Ishikawa (cell line): Measurements from ENCODE around the gene NPFFR1.
A peak's percentile ranks its signal among the peaks of the same experiment; 100 is the strongest.

Experiments used
- CEBPB ChIP-seq: IDR thresholded peaks from 2 replicates; pipeline ENCODE4 v1.6.1; 2012
- CREB1 ChIP-seq: IDR thresholded peaks from 2 replicates; pipeline ENCODE4 v1.6.1; 2012; ENCODE audit warnings: low read depth
- EGR1 ChIP-seq: IDR thresholded peaks from 2 replicates; pipeline ENCODE4 v1.6.1; 2012
- EP300 ChIP-seq: IDR thresholded peaks from 2 replicates; pipeline ENCODE4 v1.6.1; 2012; ENCODE audit warnings: borderline replicate concordance
- FOXM1 ChIP-seq: IDR thresholded peaks from 2 replicates; pipeline ENCODE4 v1.6.1; 2012; ENCODE audit warnings: low read depth, borderline replicate concordance
- NFIC ChIP-seq: IDR thresholded peaks from 2 replicates; pipeline ENCODE4 v1.6.1; 2012
- RAD21 ChIP-seq: IDR thresholded peaks from 2 replicates; pipeline ENCODE4 v1.6.1; 2012; ENCODE audit warnings: low read depth
- TAF1 ChIP-seq: IDR thresholded peaks from 2 replicates; pipeline ENCODE4 v1.6.1; 2012; ENCODE audit warnings: low read depth, mild to moderate bottlenecking
- TCF12 ChIP-seq: IDR thresholded peaks from 2 replicates; pipeline ENCODE4 v1.6.1; 2012; ENCODE audit warnings: low read depth
- TEAD4 ChIP-seq: IDR thresholded peaks from 2 replicates; pipeline ENCODE4 v1.6.1; 2012
- YY1 ChIP-seq: IDR thresholded peaks from 2 replicates; pipeline ENCODE4 v1.6.1; 2012; ENCODE audit warnings: low read depth
- ZBTB7A ChIP-seq: IDR thresholded peaks from 2 replicates; pipeline ENCODE4 v1.6.1; 2012; ENCODE audit warnings: low read depth
- TF ChIP-seq, protein P1 (sequence below): IDR thresholded peaks from 2 replicates; pipeline ENCODE4 v1.6.1; 2012
- TF ChIP-seq, protein P2 (sequence below): IDR thresholded peaks from 2 replicates; pipeline ENCODE4 v1.6.1; 2012
- TF ChIP-seq, protein P3 (sequence below): IDR thresholded peaks from 2 replicates; pipeline ENCODE4 v1.6.1; 2012; ENCODE audit warnings: low read depth, mild to moderate bottlenecking

The NPFFR1 gene, protein sequence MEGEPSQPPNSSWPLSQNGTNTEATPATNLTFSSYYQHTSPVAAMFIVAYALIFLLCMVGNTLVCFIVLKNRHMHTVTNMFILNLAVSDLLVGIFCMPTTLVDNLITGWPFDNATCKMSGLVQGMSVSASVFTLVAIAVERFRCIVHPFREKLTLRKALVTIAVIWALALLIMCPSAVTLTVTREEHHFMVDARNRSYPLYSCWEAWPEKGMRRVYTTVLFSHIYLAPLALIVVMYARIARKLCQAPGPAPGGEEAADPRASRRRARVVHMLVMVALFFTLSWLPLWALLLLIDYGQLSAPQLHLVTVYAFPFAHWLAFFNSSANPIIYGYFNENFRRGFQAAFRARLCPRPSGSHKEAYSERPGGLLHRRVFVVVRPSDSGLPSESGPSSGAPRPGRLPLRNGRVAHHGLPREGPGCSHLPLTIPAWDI

DNA sequence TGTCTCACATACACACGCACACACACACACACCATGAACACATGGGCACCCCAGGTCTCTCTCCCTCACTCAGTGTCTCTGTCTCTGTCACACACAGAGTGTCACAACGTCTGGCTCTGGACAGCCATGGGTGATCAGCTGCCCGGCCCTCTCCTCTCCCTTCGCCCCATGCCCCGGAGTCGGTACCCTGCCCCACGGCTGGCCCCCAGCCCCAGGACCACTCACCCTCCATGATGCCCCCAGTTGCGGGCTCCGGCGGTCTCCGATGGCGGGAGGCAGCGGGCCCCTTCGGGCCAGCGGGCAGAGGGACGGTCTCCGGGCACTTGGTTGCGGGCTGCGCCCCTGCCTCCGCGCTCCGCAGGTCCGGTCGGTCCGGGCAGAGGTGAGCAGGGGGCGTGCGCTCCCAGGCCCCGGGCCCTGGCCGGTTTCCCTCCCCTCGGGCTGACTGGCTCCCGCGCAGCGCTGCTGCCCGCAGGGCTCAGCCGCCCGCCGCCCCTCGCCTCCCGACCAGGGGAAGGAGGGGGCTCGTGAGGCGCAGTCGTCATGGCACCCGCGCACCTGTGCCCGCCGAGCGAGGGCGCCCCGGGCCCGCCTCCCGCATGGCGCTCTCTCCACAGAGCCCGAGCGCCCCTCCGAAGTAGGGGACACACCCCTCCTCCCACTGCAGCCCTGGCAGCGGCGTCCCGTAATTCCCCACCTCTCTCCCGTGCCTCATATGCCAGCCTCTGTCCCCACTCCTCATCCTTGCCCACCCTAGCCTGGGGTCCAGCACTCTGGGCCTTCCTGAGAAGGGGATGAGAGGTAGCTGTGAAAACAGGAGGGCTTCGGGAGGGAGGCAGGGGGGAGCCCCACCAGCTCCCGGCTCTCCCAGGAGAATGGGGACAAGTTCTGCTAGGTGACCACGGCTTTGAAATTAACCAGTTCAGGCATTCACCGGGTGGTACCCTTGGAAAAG lies at the start of gene NPFFR1:
Gene NPFFR1, minus strand, starts transcription at position 560 of the 955 bp plus-strand sequence. Its CDS starts 328 bp downstream, at position 232.
- TF ChIP-seq EGR1: no peak
- no peak for TF ChIP-seq ZBTB7A
- no peak for TF ChIP-seq TEAD4
- TF ChIP-seq NFIC: no peak
- TF ChIP-seq, protein P1, sequence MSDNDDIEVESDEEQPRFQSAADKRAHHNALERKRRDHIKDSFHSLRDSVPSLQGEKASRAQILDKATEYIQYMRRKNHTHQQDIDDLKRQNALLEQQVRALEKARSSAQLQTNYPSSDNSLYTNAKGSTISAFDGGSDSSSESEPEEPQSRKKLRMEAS: no peak
- TF ChIP-seq CEBPB: no peak
- TF ChIP-seq TCF12: no peak

DNA sequence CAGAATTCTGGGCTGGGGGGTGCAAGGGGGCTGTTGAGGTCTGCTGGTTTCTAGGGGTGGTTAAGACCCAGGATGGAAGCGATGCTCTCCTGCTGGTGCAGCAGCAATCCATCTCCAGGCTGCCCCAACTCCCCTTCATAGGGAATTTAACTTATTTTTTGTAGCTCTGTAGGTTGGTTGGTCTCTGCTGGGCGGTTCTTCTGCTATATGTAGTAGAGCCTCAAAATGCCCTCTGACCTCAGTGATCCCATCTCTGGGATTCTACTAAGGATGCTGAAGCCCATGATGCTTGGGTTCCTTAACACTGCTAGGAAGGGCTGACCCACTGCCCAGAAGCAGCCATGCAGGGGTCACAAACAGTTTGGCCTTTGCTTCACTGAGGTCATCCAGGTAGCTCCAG lies 49.5 kb upstream of the NPFFR1 start:
- no peak for TF ChIP-seq TCF12
- no peak for TF ChIP-seq ZBTB7A
- no peak for TF ChIP-seq TEAD4
- no peak for TF ChIP-seq CEBPB

DNA sequence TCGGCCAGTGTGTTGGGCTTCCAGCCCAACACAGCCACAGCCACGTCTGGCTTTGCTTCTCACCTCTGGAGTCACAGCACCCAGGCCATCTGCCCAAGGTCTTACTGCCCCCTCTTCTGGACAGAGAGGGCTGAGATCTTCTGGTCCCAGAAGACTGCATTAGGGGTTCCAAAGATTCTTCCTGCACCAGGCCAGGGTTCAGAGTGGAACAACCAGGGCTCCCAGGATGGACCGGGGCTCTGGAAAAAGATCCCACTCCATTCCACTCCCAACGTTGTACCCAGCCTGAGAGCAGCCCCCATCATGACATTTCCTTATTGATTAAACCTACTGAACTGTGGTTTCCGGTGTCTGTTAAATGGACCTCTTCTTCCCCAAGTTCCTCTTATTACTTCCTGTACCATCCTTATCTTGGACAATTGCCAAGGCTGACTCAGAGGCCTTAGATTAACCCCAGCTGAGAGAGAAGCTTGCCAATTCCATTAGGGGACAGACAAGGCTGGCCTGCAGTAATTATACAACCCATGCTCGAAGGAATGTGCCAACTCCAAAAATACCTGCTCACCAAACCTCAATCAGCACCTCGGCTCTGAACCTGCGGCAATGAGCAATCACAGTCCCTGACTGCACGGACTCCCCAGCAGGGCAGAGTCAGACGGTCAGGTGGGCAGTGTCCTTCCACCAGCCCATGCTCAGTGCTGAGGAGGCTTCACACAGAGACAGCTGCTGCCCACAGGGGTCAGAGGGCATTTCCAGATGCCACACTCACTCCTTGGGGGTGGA lies 47.9 kb upstream of the NPFFR1 start:
- TF ChIP-seq CEBPB: no peak
- TF ChIP-seq TEAD4: peak; percentile 54
- TF ChIP-seq TCF12: peak; percentile 82
- peak; percentile 96 for TF ChIP-seq NFIC
- TF ChIP-seq TAF1: no peak
- peak; percentile 65; the same call in 1 of the 2 replicates for TF ChIP-seq EP300
- TF ChIP-seq, protein P1: peak; percentile 57
- TF ChIP-seq RAD21: peak; percentile 65
- TF ChIP-seq, protein P2, sequence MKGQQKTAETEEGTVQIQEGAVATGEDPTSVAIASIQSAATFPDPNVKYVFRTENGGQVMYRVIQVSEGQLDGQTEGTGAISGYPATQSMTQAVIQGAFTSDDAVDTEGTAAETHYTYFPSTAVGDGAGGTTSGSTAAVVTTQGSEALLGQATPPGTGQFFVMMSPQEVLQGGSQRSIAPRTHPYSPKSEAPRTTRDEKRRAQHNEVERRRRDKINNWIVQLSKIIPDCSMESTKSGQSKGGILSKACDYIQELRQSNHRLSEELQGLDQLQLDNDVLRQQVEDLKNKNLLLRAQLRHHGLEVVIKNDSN: no peak

DNA sequence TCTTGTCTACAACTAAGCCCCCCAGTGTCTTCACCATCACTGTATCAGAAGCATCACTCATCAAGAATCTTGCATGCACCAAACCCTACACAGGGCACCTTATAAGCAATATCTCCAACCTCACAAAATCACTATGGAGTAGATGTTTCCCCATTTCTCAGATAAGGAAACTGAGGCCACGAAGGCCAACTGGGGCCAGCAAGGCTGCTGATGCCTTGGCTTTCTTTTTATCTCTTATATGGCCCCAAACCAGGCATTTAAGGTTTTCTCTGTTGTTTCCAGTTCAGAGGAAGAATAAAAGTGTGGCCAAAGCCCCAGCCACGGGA lies 47.3 kb upstream of the NPFFR1 start:
- no peak for TF ChIP-seq CREB1
- TF ChIP-seq TEAD4: no peak
- TF ChIP-seq, protein P1: no peak
- TF ChIP-seq TCF12: no peak
- no peak for TF ChIP-seq RAD21
- no peak for TF ChIP-seq YY1
- no peak for TF ChIP-seq EGR1
- TF ChIP-seq TAF1: no peak

DNA sequence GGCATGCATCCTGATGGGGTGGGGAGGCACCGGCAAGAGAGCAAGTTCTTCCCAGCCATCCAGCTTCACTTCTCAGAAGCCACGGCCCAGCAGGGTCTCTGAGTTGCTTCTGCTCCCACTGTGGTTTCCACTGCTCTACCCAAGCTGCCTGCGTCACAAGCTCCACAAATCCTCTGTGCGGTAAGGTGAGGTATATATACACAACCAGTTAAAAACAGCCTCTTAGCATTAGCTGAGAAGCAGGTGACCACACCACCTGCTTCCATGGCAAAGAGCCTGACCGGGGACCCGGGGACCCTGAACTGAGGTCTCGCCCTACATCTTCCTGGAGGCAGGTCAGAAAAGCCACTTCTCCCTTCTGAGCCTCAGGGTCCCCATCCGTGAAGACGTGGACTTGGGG lies 46.9 kb upstream of the NPFFR1 start:
- TF ChIP-seq, protein P2: no peak
- TF ChIP-seq CREB1: no peak
- TF ChIP-seq, protein P1: no peak
- no peak for TF ChIP-seq TAF1
- no peak for TF ChIP-seq TCF12
- TF ChIP-seq YY1: no peak

DNA sequence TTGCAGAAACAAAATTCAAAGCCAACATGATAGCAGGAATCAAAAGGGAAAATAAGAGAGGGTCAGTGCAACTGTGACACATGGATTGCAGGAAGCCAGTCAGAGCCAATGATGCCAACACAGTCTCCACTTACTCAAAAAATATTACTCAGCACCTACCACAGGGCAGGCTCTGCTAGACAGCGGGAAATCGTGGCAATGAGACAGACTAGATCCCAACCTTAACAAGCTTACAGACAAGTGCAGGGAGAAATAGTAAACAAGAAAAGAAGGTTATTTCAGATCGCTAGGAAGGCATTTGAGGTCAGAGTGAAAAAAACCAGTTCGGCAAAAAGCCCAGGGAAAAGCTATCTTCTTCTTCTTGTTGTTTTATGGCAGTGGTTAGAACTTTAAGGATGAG lies 45.2 kb upstream of the NPFFR1 start:
- TF ChIP-seq CEBPB: no peak
- TF ChIP-seq, protein P1: no peak
- TF ChIP-seq, protein P2: no peak
- TF ChIP-seq NFIC: no peak
- no peak for TF ChIP-seq TEAD4
- TF ChIP-seq YY1: no peak

DNA sequence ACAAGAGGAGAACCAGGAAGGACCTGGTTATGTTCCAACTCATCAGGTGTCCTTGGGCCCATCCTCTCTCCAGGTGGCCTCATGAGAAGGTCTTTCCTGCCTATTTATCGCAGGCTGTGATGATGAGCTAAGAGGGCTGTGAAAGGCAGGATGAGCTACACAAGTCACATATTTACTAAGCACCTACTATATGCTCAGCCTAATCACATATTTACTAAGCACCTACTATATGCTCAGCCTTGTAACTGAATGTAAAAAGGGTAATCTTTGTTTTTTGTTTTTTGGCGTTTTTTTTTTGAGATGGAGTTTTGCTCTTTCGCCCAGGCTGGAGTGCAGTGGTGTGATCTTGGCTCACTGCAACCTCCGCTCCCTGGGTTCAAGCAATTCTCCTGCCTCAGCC lies 44.2 kb upstream of the NPFFR1 start:
- TF ChIP-seq, protein P1: no peak
- no peak for TF ChIP-seq CEBPB
- TF ChIP-seq, protein P2: no peak
- no peak for TF ChIP-seq TCF12
- TF ChIP-seq NFIC: no peak
- no peak for TF ChIP-seq RAD21
- TF ChIP-seq FOXM1: no peak
- no peak for TF ChIP-seq YY1
- TF ChIP-seq EGR1: no peak
- TF ChIP-seq ZBTB7A: no peak
- TF ChIP-seq CREB1: no peak
- TF ChIP-seq, protein P3, sequence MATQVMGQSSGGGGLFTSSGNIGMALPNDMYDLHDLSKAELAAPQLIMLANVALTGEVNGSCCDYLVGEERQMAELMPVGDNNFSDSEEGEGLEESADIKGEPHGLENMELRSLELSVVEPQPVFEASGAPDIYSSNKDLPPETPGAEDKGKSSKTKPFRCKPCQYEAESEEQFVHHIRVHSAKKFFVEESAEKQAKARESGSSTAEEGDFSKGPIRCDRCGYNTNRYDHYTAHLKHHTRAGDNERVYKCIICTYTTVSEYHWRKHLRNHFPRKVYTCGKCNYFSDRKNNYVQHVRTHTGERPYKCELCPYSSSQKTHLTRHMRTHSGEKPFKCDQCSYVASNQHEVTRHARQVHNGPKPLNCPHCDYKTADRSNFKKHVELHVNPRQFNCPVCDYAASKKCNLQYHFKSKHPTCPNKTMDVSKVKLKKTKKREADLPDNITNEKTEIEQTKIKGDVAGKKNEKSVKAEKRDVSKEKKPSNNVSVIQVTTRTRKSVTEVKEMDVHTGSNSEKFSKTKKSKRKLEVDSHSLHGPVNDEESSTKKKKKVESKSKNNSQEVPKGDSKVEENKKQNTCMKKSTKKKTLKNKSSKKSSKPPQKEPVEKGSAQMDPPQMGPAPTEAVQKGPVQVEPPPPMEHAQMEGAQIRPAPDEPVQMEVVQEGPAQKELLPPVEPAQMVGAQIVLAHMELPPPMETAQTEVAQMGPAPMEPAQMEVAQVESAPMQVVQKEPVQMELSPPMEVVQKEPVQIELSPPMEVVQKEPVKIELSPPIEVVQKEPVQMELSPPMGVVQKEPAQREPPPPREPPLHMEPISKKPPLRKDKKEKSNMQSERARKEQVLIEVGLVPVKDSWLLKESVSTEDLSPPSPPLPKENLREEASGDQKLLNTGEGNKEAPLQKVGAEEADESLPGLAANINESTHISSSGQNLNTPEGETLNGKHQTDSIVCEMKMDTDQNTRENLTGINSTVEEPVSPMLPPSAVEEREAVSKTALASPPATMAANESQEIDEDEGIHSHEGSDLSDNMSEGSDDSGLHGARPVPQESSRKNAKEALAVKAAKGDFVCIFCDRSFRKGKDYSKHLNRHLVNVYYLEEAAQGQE: no peak
- TF ChIP-seq TAF1: no peak
